GM06990 (cell line): Measurements from ENCODE around the gene NASP.

ENCODE experiments used
- DNase-seq: peaks from one replicate; pipeline ENCODE4 v3.0.0-alpha.2; 2011; ENCODE audit not compliant: insufficient read length; ENCODE audit errors: extremely low read depth
- H3K27me3 ChIP-seq: replicated peaks from 2 replicates; pipeline ENCODE4 v1.6.0; 2011; ENCODE audit warnings: low read length; ENCODE audit not compliant: control insufficient read depth, insufficient read depth
- H3K36me3 ChIP-seq: 2 replicates; pipeline ENCODE4 v1.5.1; 2011; ENCODE audit warnings: low read length; ENCODE audit not compliant: control insufficient read depth, insufficient read depth
- H3K4me3 ChIP-seq: replicated peaks from 2 replicates; pipeline ENCODE4 v1.5.1; 2011; ENCODE audit warnings: low read depth, mild to moderate bottlenecking, control low read depth, low read length
- TF ChIP-seq, protein P1 (sequence below): IDR thresholded peaks from 2 replicates; pipeline ENCODE4 v1.5.1; 2011; ENCODE audit warnings: low read length, control low read depth, mild to moderate bottlenecking, inconsistent platforms; ENCODE audit not compliant: insufficient read depth, poor library complexity, severe bottlenecking

The NASP gene

DNA sequence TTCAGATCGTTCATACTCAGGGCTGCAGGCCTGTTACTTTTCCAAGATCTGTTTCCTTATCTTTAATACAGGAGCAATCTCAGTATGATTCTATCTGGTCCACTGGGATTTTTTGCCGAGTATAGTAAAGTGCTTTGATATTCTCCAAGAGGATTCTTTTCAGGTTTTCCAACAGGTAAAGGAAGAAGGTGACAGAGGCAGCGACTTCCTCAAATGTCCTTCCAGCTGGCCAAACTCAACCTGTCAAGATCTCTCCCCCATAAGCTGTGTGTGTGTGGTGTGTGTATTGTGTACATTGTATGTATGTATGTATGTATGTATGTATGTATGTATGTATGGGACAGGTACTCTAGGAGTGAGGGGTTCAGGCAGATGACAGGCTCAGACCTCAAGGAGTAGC is 32.2 kb upstream of the NASP start:
- Histone ChIP-seq H3K36me3 (peaks cover 8% of the 10 kb centered on the region), H3K4me3 (peak overlapping the region; percentile 93), H3K27me3 (no peaks in the 10 kb centered on the region)
- DNase-seq = no peak
- TF ChIP-seq, protein P1, sequence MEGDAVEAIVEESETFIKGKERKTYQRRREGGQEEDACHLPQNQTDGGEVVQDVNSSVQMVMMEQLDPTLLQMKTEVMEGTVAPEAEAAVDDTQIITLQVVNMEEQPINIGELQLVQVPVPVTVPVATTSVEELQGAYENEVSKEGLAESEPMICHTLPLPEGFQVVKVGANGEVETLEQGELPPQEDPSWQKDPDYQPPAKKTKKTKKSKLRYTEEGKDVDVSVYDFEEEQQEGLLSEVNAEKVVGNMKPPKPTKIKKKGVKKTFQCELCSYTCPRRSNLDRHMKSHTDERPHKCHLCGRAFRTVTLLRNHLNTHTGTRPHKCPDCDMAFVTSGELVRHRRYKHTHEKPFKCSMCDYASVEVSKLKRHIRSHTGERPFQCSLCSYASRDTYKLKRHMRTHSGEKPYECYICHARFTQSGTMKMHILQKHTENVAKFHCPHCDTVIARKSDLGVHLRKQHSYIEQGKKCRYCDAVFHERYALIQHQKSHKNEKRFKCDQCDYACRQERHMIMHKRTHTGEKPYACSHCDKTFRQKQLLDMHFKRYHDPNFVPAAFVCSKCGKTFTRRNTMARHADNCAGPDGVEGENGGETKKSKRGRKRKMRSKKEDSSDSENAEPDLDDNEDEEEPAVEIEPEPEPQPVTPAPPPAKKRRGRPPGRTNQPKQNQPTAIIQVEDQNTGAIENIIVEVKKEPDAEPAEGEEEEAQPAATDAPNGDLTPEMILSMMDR = no peak

GRCh38 chr1:45552331-45552730 is 31.5 kb upstream of the NASP start:
- no peak for DNase-seq
- TF ChIP-seq, protein P1 = no peak
- peaks cover 8% of the 10 kb centered on the region for H3K36me3 ChIP-seq
- H3K4me3 ChIP-seq = peak overlapping the region; percentile 93
- no peaks in the 10 kb centered on the region for H3K27me3 ChIP-seq

- TF ChIP-seq, protein P1 = no peak
- Histone ChIP-seq H3K36me3 (peaks cover 8% of the 10 kb centered on the region), H3K27me3 (no peaks in the 10 kb centered on the region), H3K4me3 (no peak overlapping the region)
- DNase-seq = no peak
These were observed 29.6 kb upstream of the NASP start for GRCh38 chr1:45554198-45554597.

GRCh38 chr1:45557422-45557944 is 26.4 kb upstream of the NASP start:
- TF ChIP-seq, protein P1 = no peak
- DNase-seq = no peak
- H3K4me3 ChIP-seq = no peak overlapping the region
- H3K36me3 ChIP-seq = peaks cover 17% of the 10 kb centered on the region
- H3K27me3 ChIP-seq = no peaks in the 10 kb centered on the region

DNA sequence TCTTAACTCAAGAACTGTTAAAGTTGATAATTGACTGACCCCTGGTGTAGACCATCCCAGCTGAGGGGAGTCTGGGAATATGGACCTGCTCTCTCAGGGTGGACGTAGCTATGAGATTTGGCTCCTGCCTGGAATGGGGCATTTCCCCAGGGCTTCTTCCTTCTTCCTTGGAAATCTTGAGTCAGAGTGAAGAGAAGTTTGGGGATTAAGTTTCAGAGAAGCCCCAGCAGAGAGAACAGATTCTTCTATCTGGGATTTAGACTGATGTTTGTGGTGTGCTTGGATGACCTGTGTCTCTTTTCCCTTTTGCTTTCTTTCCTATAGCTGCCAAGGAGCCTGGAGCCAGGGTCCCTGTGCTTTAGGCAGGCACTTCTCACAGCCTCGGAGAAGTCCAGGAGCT is 20.0 kb upstream of the NASP start:
- H3K4me3 ChIP-seq = no peak overlapping the region
- TF ChIP-seq, protein P1 = no peak
- no peak for DNase-seq
- H3K27me3 ChIP-seq = no peaks in the 10 kb centered on the region
- H3K36me3 ChIP-seq = peaks cover 39% of the 10 kb centered on the region

- Histone ChIP-seq H3K27me3 (no peaks in the 10 kb centered on the region), H3K4me3 (no peak overlapping the region), H3K36me3 (peaks cover 45% of the 10 kb centered on the region)
- DNase-seq = no peak
- TF ChIP-seq, protein P1 = no peak
These were observed 17.1 kb upstream of the NASP start for GRCh38 chr1:45566722-45567121.
